Breast epithelium (tissue), 3 donors: ENCODE measurements around the gene WIZ.

Experiments
- CTCF ChIP-seq, 3 donors: fragments of 450-650 bp; IDR thresholded peaks; one replicate each; pipeline ENCODE4 v1.5.1; 2016 to 2017; ENCODE audit warnings: antibody characterized with exemption in 3 of 3, mild to moderate bottlenecking in 3 of 3, moderate library complexity in 3 of 3
- POLR2A ChIP-seq: fragments of 450-650 bp; IDR thresholded peaks from one replicate; pipeline ENCODE4 v1.6.1; 2016; ENCODE audit warnings: antibody characterized with exemption, mild to moderate bottlenecking, moderate library complexity
- POLR2AphosphoS5 ChIP-seq, 3 donors: sonication (generic); formaldehyde crosslinking; IDR thresholded peaks; one replicate each; pipeline ENCODE4 v1.6.1; 2017; ENCODE audit warnings: antibody characterized with exemption in 3 of 3

- TF ChIP-seq POLR2A, result no peak
- no peak for TF ChIP-seq CTCF (IDR thresholded peaks at IDR 0.05)
- no peak for TF ChIP-seq POLR2AphosphoS5 (IDR thresholded peaks at IDR 0.05)
These were observed 21.7 kb downstream of the WIZ start for GRCh38 chr19:15427991-15428471.
